Left renal cortex interstitium (tissue), 4 donors: Measurements from ENCODE around the gene EEF1AKMT2. TPM values are rescaled to one million over a fixed set of nuclear protein-coding genes. Genes with fewer than 3 reads are reported as not detected.
"Not testable (repeated sequence)": the region's sequence is repeated elsewhere in the genome, so short reads cannot be mapped to it uniquely, and the experiment has no call there.

Experiments used
- DNase-seq, 4 donors: peaks; one replicate each; pipeline ENCODE4 v3.0.0-alpha.2; 2013; ENCODE audit warnings: low read depth in 4 of 4, low spot score in 2 of 4, missing footprints in 1 of 4
- polyA plus RNA-seq, 4 donors: library from polyadenylated mRNA; unstranded; fragments of 120-200 nt; gene quantifications; one replicate each; pipeline ENCODE4 v1.2.1, GENCODE V29; 2013; ENCODE audit not compliant: insufficient read length in 4 of 4

Gene EEF1AKMT2
- polyA plus RNA-seq, 4 donors, result 28.4 to 43.2 (median 40.0) TPM

GRCh38 chr10:124756156-124756903 lies 35.4 kb downstream of the EEF1AKMT2 start:
- DNase-seq, result no peak

- DNase-seq, result no peak
Observed at GRCh38 chr10:124755581-124755980, 36.1 kb downstream of the EEF1AKMT2 start.

GRCh38 chr10:124754227-124754626 lies 37.5 kb downstream of the EEF1AKMT2 start:
- DNase-seq, result no peak

DNA sequence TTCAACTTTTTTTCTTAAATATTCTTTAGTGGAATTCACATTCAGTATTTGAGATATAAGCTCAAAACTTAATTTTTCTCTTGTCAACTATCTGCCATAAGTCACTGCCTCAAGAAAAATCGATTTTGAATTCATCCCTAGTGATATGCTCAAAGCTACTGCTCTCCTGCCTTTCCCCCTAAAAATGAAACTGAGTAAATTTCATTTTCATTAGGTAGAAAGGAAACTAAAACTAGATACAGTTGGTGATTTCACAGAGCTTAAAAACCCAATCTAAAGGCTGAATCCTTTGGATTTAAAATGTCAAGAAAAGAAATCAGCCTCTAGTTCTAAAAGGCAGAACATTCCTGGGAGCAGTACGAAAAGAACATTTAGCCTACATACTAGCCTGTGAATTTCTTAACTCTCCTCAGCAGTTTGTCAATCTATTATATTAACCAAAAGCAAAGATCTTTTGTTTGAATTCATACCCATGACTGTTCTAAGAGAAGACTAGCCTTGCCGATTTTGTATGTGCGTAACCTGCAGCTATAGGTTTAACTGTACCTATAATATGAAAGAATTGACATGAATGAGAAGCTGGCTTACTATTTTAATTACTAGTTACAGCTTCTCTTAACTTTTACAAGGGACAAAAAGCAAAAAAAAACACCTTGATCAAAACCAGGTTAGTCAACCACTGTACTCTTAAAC lies 42.6 kb downstream of the EEF1AKMT2 start:
- DNase-seq, result no peak

GRCh38 chr10:124748166-124748565 lies 43.5 kb downstream of the EEF1AKMT2 start:
- DNase-seq, result no peak

DNA sequence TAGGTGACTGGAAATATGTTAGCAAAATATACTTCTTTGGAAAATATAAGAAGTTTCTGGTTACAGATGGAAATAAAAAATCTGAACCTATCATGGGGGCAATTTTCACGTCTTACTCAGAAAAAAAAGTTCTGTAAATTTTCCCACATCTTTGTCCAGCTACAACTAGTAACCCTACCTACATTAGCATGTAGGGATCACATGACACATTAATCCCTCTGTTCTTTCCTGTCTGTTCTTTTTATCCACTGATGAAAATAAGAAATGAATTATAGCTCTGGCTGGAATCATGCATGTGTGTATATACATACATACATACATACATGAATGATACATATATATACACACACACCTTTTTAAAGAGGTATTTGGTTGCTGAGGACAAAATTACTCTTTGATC lies 43.9 kb downstream of the EEF1AKMT2 start:
- no peak for DNase-seq

GRCh38 chr10:124746992-124747391 lies 44.7 kb downstream of the EEF1AKMT2 start:
- DNase-seq, result no peak

DNA sequence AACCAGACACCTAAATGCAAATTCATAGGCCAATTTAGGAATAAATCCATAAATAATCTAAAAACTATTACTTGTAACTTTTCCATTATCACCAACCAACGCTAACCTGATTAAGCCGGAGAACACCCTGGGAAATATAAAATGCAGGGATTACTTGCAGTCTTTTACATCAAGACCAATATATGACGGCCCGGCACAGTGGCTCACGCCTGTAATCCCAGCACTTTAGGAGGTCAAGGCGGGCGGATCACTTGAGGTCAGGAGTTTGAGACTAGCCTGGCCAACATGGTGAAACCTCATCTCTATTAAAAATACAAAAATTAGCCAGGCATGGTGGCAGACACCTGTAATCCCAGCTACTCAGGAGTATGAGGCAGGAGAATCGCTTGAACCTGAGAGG lies 45.2 kb downstream of the EEF1AKMT2 start:
- not testable (repeated sequence) for DNase-seq

DNA sequence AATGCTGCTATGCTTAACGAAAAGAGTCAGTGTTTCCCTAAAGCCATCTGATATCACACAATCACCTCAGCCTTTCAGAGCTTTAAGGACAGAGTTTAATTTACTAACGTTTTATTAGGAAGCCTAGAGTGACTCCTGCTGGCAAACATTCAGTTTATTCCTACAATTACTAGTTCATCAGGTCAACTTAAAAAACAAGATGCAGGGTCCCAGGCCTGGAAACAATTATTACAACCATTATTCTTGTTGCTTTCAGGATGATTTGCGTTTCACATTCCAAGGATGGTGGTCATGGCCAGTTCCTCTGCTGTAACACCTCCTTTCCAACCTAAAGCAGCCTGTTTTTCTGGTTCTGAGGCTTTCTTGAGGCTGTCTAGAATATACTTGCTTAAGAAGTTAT lies 46.0 kb downstream of the EEF1AKMT2 start:
- no peak for DNase-seq

DNA sequence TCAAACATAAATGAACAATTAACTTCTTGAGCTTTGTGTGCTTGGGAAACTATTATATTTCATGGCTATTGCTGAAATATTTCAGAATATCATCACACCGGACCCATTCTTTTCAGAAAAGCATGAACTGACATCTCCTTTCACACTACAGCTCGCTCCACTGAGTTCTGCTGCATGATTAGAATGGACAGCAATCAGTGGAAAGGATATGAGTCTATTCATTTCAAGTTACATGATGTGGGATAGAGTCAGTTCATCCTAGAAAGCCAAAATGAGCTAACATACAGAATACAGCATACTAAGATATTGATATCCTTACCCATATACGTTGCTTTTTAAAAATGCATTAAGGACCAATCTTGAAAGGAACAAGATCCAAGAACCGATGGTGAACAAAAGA lies 46.4 kb downstream of the EEF1AKMT2 start:
- no peak for DNase-seq

DNA sequence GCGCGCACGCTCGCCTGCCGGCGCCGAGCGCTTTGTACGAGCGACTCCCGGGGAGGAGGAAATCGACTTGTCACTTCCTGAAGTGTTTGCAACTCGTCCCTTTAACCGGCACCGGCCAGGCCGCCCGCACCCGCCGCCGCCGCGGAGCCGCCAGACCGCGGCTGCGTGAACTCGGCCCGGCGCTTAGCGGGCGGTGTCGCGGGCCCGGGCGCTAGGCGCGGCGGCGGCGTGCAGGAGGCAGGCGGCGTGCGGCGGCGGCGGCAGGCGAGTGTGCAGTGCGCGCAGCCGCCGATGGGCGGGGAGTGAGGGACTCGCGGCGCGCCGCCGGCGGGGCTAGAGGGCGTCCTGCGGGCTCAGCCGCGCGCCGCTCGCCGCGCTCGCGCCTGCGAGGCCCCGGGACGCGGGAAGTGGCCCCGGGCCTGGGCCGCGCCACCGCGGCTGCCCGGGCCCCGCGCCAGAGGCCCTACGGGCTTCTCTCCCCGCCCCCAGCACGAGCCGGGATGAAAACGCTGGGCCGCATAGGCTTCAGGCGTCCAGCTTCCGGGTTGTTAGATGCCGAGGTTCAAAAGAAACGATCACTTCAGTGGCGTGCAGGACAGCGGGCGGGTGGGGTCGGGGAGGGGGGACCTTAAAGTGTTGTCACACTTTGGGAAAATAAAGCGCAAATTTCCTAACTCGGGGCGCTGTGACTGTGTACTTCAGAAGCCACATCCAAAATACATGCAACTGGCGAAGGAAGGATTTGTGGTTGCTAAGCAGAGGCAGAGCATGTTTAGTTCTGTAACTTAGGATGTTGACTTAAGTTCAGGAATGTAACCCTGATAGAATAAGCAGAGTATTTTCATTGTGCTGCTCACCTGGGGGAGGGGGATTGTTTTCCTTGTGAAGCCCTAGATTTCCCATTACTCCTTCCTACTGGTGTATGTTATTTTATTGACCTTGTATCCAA lies 47.3 kb downstream of the EEF1AKMT2 start, which contains the start of gene FAM53B:
Gene FAM53B, minus strand, starts transcription at position 277 of the 949 bp plus-strand sequence. CDS start 37,665 bp downstream, outside the sequence.
- no peak for DNase-seq

DNA sequence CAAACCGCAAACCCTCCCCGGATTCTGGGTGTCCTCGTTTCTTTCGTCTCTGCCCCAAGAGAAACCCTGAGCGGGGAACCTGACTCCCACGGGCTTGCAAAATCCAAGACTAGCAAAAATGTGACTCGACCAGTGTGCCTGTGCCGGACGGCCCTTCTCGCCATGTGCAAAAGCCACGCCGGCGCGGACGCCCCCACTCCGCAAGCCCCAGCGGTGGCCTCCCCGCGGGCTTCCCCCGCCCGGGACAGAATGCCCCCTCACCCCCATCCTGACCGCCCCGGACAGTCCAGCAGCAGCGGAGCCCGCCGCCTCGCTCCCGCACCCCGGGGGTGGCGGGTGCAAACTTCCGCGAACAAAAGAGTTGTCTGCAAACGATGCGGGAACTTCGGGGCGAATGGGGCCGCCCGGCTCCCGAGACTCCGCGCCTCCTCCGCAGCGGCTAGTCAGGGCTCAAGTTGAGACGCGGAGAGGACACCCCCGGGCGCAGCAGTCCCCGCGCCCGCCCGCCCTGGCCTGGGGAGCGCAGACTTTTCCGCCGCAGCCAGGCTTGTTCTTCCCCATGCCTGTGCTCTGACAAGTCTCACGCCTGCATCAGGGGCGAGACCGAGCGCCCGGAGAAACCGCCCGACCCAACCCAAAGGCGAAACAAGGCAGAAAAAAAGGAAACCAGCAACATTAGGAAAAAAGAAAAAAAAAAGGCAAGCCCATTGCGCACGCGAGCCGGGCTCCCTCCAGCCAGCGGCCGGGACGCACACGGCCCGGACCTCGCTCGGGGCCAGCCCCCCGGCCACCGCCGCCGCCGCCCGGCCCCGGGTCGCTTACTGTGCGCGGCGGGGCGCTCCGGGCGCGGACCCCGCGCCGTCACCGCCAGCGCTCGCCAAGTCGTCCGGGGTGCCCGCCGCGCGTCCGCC lies 48.2 kb downstream of the EEF1AKMT2 start:
- DNase-seq, result no peak

DNA sequence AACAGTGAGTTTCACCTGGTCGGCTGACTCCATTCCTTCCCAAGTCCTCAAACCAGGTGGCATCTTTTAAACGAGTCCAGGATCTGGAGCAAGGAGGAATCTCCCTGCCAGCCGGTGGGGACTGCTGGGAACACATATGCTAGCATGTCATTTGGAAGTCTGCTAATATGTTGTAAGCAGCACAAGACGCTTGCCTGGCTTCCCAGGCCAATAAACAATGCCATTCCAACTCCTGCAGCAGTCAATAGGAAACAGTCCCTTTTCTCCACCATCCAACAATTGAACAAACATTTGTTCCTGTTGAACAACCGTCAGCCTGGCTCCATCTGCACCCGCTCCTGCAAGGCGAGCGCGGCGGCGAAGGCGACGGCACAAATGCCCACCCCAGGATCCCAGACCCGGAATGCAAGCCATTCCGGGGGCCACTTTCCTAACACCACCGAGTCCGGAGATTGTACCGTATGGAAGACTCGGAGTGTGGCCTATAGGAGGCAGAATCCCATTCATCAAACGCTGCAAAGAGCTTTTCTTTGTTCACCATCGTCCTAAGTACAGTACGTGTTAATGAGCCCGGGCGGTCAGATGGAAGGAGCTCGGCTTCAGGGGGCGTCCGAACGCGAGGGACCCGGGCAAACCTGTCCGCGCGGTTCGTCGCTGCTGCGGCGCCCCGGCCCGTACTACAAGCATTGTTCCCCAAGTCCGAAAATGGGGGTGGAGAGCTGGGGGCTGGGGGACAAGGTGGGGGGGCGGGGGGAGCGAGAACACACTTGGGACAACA lies 49.1 kb downstream of the EEF1AKMT2 start:
- DNase-seq, result no peak

GRCh38 chr10:124741922-124742412 lies 49.7 kb downstream of the EEF1AKMT2 start:
- DNase-seq, result no peak

GRCh38 chr10:124741281-124741921 lies 50.3 kb downstream of the EEF1AKMT2 start:
- DNase-seq, result peak in 2 of 4 donors; percentile 83 to 88

- no peak for DNase-seq
Observed at GRCh38 chr10:124740369-124741280, 51.1 kb downstream of the EEF1AKMT2 start.

GRCh38 chr10:124739986-124740368 lies 51.7 kb downstream of the EEF1AKMT2 start:
- no peak for DNase-seq
